HG03060 (cell line): ENCODE measurements around the gene GALNT10.
A peak's percentile ranks its signal among the peaks of the same experiment; 100 is the strongest.

Source experiments
- ATAC-seq: cut with Tn5 transposase; IDR thresholded peaks from one replicate; pipeline ENCODE4 v1.9.1; 2021; ENCODE audit warnings: low read depth, moderate number of reproducible peaks; ENCODE audit not compliant: unreplicated experiment

GALNT10 gene

DNA sequence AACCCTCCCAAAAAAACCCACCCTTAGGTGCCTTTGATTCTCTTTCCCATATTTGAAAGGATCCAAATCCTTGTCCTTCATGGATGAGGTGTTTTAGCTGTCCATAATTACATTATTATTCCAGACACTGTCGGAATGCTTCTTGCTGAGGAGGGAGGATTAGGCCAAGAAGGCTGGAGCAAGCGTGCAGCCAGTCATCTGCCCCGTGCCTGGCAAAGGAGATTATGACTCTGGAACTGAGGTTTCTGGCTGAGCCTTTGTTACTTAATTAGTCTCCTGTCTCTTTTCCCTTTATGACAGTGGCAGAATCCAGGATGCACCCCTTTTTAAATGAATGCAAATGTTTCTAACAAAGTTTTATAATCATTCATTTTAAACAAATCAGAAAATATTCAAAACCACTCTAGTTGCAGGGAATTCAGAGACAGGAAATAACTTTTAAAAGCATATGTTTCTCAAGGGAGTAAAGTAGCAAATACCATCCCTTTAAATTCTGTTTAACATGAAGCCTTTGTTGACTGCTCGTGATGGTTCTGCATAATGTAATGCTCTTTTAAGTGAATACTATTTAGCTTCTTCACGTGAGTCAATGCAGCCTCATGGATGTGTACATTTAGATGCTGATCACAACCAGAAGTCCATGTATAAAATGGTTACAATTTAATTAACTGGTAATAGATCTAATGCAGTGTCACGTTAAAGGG, 69.8 kb downstream of the GALNT10 start:
- no peak for ATAC-seq

DNA sequence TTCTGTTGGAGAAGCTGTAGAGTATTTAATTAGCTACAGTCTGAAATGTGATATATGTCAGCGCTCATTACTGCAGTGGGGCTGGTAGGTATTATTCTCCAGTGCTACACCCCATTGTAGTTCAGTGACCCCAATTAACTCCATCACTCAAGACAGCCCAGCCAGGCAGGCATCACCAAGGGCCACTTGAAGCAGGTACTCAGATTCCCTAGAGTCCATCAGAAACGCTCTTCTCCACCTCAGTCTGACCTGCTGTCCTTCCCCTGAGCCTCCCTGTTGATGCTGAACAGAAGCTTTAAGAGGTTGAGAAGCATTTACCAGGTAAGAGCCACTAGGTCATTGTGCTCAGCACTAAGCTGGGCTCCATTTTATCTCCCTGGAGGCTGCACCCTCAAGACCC, 71.8 kb downstream of the GALNT10 start:
- ATAC-seq = no peak

DNA sequence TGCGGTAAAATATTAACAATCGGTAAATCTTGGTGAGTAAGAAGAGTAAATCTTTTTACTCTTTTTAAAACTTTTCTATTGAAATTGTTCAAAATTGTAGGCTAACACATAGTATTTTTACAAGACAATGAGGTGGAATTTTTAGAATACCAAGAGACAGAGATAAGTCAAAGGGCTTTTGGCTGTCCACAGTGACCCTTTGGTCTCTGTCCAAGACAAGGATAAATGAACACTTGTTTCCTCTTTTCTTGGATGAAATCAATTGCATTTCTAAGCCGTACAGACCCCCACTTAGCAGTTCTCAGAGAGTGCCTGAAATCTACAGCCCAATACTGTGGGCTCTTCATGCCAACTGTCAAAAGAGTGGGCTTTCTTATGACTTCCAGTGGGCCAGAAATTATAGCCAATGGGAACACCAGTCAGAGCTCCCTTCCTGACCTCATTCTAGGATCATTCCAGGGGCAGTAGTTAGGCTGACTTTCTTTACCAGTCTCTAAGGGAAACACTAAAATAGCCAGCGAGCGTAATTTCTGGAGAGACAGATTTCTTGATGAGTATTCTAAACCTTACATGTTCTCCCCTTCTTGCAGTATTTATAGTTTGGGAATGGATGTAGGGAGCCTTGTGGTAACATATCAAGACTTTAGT, 74.1 kb downstream of the GALNT10 start:
- no peak for ATAC-seq

DNA sequence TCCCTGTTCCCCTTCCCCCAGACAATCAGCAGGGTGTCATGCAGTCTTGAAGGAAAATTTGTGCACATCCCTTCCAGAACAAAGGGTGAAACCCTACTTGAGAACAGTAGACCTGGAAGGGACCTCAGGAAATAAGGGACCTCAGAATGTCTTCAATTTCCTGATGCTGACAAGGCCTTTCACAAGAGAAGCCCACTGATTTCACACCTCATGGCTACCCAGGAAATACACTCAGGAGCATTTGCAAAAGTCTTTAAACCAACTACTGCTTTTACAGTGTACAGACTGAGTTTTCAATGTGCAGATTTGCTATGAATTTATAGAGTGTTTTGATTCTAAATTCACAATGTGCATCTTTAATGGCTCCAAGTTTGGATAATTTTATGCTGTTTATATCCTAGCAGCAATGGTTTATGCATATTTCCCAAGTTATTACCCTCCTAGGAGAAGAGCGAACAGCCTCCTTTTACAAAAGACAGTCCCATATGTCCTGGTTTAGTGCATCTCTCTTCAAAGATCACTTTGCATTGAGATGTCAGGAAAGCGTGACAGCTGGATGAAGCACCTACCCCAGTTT, 74.8 kb downstream of the GALNT10 start:
- ATAC-seq = no peak

DNA sequence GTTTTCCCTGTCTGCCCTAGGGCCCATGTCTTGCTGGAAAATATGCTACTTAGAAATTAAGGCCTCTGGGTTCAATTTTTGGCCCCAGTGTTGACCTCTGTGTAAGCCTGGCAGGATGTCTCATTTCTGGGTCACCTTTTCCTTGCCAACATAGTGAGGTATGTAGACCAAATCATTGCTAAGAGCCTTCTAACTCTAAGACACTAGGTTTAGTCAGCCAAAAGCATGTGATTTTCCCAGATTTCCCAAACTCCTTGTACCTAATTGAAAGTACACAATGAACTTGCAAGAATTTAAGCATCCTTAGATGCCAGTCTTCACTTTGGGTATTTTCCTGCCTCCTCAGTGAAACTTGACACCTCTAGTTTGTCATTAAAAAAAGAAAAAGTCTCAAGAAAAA, 77.0 kb downstream of the GALNT10 start:
- no peak for ATAC-seq

DNA sequence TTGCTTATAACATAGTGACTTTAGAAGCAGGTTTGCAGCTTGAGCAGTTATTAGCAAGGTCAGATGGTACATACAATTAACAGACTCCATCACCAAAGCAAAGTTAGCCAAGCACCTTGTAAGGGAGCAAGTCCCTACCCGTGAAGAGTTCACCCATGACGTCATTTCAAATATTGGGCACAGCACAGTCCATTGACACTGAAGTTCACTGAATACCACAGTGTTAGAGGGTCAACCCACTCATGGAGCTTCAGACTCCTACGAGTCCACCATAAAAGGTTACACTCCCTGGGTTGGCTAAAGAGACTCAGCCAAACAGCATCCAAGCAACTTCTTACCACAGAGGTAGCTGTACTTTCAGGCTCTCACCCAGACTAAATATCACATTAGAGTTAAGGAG, 77.5 kb downstream of the GALNT10 start:
- no peak for ATAC-seq

DNA sequence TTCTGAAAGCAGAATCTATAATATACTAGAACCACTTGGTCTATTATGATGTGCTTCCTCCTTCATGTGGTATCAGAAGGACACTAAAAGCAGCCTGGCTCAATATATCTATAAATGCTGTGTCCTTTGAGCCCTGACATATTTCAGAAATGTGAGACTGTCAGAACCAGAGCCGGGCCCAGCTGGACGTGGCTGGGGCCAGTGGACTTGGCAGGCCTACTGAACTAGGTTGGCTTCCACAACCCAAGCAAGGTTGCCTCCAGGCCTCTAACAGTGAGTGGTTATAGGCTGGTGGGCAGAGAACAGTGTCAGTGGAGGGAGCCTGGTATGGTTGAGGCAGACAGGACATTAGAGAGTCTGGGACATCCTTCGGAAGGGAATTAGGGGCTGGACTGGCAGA, 78.9 kb downstream of the GALNT10 start:
- no peak for ATAC-seq

DNA sequence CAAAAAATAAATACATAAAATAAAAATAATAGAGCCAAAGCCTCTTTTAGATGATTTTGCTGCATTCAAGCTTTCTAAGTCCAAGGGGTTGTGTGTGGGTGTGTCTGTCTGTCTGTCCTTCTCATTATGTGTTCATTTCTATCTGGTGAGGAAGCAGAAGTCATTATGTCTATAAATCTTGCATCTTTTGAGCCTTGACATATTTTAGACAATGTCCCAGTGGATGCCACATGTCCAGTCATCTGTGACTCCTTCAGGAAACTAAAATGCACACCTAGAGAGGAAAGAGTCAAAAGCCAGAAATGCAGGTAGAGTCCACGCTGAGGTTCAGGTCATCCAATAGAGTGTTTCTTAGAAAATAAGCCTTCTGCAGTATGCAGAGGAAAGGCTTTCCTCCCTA, 80.9 kb downstream of the GALNT10 start:
- no peak for ATAC-seq

DNA sequence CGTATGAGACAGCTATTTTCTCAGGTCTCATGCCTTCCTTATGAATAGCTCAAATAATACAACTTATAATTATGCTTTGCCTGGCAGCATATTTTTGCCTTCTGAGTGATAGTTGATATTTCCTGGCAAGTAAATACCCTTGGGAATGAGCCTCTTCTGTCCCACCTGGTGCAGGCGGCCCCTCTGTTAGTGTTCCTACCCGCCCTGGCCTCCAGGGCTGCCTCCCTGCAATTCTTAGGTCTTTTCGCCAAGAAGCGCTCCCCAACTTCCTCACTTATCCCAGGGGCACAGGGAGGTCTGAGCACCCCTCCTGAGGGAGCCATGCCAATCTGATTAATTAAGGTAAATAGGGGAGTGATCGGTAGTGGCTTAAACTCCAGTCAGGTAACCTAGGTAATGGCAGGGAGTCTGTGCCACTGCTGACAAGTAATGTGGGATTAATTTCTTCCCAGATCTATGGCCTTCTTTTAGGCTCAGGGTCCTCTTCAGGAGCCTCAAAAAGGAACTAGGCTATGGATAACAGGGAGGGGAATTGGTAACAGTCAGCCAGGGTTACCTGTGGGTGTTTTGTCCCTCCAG, 81.5 kb downstream of the GALNT10 start:
- ATAC-seq = no peak

DNA sequence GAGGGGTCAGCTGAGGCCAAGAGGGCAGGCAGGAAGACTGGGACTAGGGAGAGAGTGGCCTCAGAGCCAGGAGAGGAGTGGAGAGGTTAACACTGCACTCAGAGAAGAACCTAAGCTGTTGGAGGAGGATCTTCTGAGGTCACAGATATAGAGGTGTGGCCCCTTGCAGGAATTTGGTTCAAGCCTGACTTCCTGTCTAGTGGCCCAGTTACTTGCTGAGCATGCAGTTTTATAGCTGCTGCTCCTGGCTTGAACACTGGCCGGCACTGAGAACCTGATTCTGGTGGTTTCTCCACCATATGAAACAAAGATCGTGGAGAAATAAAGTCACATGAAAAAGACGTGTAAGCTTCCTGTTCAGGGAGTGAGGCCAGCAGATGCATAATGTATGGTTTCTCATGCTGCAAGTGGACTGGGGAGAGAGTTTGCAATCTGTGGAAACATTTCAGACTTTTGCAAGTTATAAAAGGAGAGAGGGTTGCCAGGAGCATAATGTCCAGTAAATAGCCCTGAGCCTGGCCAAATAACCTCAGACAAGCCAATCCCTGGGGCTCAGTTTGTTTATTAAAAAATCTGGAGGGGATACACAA, 82.6 kb downstream of the GALNT10 start:
- no peak for ATAC-seq

DNA sequence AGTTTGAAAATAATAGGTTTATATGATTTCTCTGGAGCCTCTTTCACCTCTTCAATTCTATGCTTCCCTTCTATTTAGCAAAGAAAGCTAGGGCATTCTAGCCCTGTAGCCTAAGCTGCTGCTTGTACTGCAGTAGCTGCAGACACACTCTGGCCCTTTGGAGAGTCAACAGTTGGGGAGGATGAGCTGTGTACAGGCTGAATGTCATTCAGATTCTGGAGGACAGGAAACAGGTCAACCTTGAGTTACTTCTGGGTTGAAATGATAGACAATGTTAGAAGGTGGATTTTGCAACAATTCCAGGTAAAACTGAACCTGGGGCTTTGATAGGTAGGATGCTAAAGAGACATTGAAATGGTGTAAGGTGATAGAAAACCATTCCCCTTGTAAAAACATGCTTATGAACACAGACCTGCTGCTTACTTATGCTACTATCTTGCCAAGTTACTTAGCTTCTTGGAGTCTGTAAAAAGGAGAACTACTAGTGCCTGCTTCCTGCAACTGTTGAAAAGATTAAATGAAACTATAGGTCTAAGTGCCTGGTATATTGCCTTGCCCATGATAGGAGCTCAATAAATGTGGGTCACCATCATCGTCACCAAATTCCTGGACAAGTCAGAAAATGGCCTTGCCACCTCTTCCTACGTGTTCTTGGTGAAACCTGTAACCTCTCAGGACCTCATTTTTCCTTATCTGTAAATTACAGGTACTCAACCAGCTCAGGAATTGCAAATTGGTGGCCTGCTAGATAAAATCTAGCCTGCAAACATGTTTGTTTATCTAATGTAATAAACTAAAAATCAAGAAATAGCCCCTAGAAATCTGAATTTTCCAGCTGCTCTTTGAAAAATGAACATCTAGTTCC, 83.7 kb downstream of the GALNT10 start:
- ATAC-seq = no peak

DNA sequence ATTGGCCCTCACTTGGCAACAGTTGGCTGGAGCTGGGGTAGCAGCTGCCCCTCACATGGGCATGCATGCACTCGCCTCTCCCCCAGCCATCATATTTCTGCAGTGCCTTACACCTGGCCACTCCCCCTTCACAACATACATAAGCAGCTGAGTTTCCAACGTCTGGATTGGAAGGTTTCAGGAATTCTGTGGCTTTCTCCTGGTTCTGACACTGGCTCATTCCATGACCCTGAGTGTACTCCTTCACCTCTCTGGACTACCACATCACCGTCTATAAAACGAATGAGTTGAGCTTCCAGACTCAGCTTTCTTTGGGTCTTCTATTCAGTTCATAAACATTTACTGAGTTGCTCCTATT, 84.3 kb downstream of the GALNT10 start:
- ATAC-seq = no peak

DNA sequence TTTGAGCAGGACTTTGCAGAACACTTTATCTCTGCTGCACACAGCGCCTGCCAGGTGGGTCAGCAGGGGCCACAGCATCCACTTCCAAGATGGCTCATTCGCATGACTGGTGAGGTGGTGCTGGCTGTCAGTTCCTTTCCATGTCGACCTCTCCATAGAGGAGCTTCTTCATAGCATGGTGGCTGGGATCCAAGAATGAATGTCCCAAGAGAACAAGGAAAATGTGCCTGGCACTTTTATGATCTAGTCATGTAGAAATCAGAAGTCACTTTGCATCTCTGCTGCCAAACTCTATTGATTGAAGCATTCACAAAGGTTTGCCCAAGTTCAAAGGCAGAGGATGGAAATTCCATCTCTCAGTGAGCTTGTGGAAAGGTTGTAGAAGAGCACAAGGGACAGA, 85.0 kb downstream of the GALNT10 start:
- ATAC-seq = no peak

DNA sequence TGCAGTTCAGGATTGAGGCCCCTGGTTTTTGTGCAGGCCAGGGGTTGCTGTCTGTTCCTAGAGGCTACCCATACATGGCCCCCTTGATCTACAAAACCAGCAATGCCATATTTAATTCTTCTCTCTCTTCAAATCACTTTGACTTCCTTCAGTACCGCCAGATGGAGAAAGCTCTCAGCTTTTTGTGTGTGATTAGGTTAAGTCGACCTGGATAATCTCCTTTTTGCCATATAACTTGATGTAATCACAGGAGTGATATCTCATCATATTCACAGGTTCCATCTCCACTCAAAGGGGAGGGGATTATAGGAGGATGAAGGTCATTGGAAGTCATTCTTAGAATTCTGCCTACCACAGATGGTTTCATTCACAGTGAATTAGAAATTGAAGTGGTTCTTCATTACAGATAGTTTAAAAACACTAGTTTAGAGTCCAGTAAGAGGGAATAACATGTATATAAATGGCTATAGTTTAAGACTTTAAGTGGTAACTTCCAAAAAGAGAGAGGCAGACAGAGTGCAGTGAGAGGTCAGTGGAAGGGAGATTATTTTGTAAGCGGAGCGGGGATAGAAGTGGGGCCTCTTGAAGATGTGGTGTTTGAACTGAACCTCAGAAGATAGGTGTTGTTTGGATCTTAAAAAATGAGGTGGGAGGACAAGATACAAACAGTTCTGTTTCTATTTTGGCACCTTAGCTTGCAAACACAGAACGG, 85.9 kb downstream of the GALNT10 start:
- no peak for ATAC-seq

DNA sequence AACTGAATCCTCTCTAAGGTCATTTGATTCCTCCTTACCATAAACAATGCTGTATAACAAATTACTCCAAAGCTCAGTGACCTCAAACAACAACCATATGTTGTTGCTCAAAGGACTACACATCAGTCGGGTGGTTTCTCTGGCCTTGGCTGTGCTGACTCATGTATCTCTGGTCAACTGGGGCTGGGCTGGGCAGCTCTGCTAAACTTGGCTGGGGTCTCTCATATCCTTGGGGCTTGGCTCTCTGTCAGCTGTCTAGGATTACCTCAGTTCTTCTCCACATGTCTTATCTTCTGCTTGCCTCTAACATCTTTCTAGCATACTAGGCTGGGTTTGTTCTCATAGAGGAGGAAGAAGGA, 86.4 kb downstream of the GALNT10 start:
- no peak for ATAC-seq

DNA sequence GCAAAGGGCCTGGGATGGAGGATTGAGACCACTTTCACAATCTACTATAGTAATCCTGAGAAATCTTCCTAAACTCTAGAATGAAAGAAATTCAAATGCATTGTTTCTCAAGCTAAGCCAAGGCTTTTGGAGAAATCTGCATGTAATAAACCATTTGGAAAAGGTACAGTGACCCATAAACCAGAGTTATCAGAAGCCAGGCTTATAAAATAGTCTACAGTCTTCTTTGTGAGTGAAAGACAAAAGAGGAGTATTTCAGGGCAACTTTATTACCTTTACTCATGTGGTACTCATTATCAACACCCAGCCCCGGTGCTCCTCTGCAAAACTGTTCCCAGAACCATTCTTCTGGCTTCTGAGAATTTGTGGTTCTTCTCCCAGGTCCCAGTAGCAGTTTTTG, 87.0 kb downstream of the GALNT10 start:
- ATAC-seq = no peak

DNA sequence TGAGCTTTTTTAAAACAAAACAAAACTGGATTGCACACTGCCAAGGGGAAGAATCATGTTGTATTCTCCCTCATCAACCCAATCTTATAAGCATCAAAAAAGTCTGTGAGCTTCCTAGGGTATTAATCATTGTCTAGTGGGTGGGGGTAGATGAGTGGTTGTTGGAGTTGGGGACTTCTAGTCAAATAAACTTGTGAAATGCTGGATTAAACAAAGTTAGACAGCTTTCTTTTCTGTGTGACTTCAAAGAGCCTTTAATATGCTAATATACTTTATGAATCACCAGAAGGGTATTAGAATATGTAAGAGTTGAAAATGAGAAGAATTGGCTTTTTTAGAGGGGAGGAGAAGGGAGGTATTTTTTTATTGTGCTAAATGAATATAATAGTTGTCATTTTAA, 87.7 kb downstream of the GALNT10 start:
- ATAC-seq = no peak

DNA sequence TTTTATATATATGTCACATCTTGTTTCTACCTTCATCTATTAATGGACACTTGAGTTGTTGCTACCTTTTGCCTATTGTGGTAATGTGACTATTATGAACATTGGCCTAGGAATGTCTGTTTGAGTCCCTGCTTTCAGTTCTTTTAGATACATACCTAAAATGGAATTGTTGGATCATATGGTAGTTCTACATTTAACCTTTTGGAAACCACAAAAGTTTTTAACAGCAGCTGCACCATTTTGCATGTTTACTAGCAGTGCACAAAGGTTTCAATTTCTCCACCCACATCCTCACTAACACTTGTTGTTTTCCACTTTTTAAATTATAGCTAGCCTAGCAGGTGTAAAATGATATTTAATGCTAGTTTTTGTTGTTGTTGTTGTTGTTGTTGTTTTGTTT, 88.4 kb downstream of the GALNT10 start:
- peak; percentile 37 for ATAC-seq

DNA sequence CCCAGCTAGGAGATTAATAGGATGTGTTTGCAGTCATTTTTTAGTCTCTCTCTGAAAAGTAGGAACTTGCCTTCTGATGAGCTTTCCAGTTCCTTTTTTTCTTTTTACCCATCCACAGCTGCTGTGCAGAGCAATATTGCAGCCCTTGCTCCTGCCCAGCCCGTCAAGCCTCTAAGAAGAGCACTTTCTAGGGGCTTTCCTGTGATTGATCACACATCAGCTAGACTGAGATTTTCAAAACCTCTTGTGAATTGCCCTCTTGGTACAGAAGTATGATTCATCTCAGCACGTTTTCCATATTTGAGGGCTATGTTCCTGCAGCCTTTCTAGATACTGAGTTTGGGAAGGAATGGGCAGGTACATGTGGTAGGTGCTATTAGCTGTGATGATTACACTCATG, 93.9 kb downstream of the GALNT10 start:
- peak; percentile 79 for ATAC-seq
